ENCODE data around the gene GABRR2. TPM values are rescaled to one million over a fixed set of nuclear protein-coding genes. Genes with fewer than 3 reads are reported as not detected.

Gene GABRR2
- total and polyA plus RNA-seq, 2 of the 4 experiments (the other 2 are of a cell fraction): 0.26 TPM; not detected in 1

- POLR2A ChIA-PET (ENCODE audit: unreplicated experiment): no interaction called here
- BruUV-seq (replicated peaks): no TSS peak
- H3K27ac ChIP-seq (ENCODE audit: insufficient read depth, low read length): no peak overlapping the region
- no peak overlapping the region for H3K4me3 ChIP-seq (ENCODE audit: insufficient read depth, low read depth, low read length)
- no peak for ATAC-seq (ENCODE audit: low read depth)
- H3K56ac ChIP-seq (ENCODE audit: extremely low read depth, insufficient read depth, low read length): no peak overlapping the region
- H3K4ac ChIP-seq (ENCODE audit: low read depth, low read length): no peak overlapping the region
- H3K14ac ChIP-seq (replicated peaks; ENCODE audit: low read depth, low read length): no peak overlapping the region
- TF ChIP-seq ELK1 (IDR thresholded peaks at IDR 0.05; ENCODE audit: borderline replicate concordance, low read depth, low read length) (no peak), SMC3 (IDR thresholded peaks at IDR 0.05; ENCODE audit: low read depth, low read length) (no peak)
- no peak overlapping the region for H4K5ac ChIP-seq (ENCODE audit: low read depth, low read length)
- in situ Hi-C loops (cut with MboI; ENCODE audit: low sequenced_read_pairs): loop anchor here (25.0 kb wide), 2 partner anchors 224 to 374 kb away; partner anchors contain the start of gene PM20D2
- no peak overlapping the region for H2AK5ac ChIP-seq (ENCODE audit: low read depth, low read length)
- no peaks in the 10 kb centered on the region for H3K9me3 ChIP-seq (ENCODE audit: control insufficient read depth, insufficient read depth, low read length)
- no peak overlapping the region for H2BK15ac ChIP-seq (ENCODE audit: low read depth, low read length)
- H4K20me1 ChIP-seq (ENCODE audit: insufficient read depth, low read length): no peaks in the 10 kb centered on the region
- intact Hi-C loops (cut with micrococcal nuclease): no loop called here
- no peak overlapping the region for H3K23ac ChIP-seq (ENCODE audit: low read depth, low read length)
- no peak overlapping the region for H4K91ac ChIP-seq (ENCODE audit: insufficient read depth, low read depth, low read length)
- no peak overlapping the region for H2BK120ac ChIP-seq (ENCODE audit: low read depth, low read length)
- H3K18ac ChIP-seq (ENCODE audit: low read depth, low read length): no peak overlapping the region
- dilution Hi-C loops (cut with HindIII; ENCODE audit: low sequenced_read_pairs, unreplicated experiment): no loop called here
- H4K8ac ChIP-seq (ENCODE audit: low read depth in 2 of 2, low read length in 2 of 2): no peak overlapping the region
- no peak for DNase-seq
- CTCF ChIA-PET: interaction anchor here (0.7 kb wide), 1 partner anchor 1226 kb away, joined by 3 read pairs; the partner anchor contains the start of gene MAP3K7
- H3K36me3 ChIP-seq (ENCODE audit: control insufficient read depth, insufficient read depth, low read length): no peaks in the 10 kb centered on the region
- no peak overlapping the region for H2AFZ ChIP-seq (replicated peaks; ENCODE audit: low read length, poor library complexity)
- H2BK5ac ChIP-seq (ENCODE audit: low read depth, low read length, poor library complexity, severe bottlenecking): no peak overlapping the region
- H3K4me1 ChIP-seq (ENCODE audit: control insufficient read depth, insufficient read depth, low read length): no peaks in the 10 kb centered on the region
- H3K9me1 ChIP-seq (ENCODE audit: insufficient read depth, low read length): no peaks in the 10 kb centered on the region
- no peaks in the 10 kb centered on the region for H3K79me1 ChIP-seq (ENCODE audit: low read depth in 1 of 2, low read length in 2 of 2)
- H3K4me2 ChIP-seq (ENCODE audit: low read depth, low read length): no peak overlapping the region
- H2BK20ac ChIP-seq (ENCODE audit: low read depth, low read length): no peak overlapping the region
- no peak overlapping the region for H3K9ac ChIP-seq (ENCODE audit: low read depth, low read length)
- no peak overlapping the region for H2AK9ac ChIP-seq (replicated peaks; ENCODE audit: low read depth, low read length, poor library complexity)
- no peaks in the 10 kb centered on the region for H3K27me3 ChIP-seq (ENCODE audit: control insufficient read depth, insufficient read depth, low read length)
- no CpG with 5 or more reads among the region's 2 CpGs for WGBS, 2 experiments (ENCODE audit: extremely low coverage in 2 of 2, insufficient read length in 1 of 2)
These were observed 46.1 kb upstream of the GABRR2 start for GRCh38 chr6:89361171-89361570.

Measured in IMR-90 (cell line).